Upper lobe of left lung (tissue), 6 donors: Measurements from ENCODE around the gene LARGE1. TPM values are rescaled to one million over a fixed set of nuclear protein-coding genes. Genes with fewer than 3 reads are reported as not detected.

ENCODE experiments used
- ATAC-seq, 2 donors: fragments of 200-7000 bp; cut with Tn5 transposase; one replicate each; pipeline ENCODE4 v1.9.1; 2022; ENCODE audit warnings: mild to moderate bottlenecking in 2 of 2, moderate library complexity in 2 of 2; ENCODE audit not compliant: low FRiP score in 2 of 2
- DNase-seq, 2 donors: peaks; one replicate each; pipeline ENCODE4 v3.0.0-alpha.2; 2019 to 2020
- H3K27ac ChIP-seq, 4 donors: fragments of 200-600 bp; sonication (generic); one replicate each; pipeline ENCODE4 v1.5.1; 2016 to 2019
- H3K27me3 ChIP-seq, 4 donors: fragments of 200-600 bp; sonication (generic); one replicate each; pipeline ENCODE4 v1.5.1; 2017 to 2019
- H3K36me3 ChIP-seq, 4 donors: fragments of 200-600 bp; sonication (generic); one replicate each; pipeline ENCODE4 v1.5.1; 2016 to 2019
- H3K4me1 ChIP-seq, 4 donors: fragments of 200-600 bp; sonication (generic); one replicate each; pipeline ENCODE4 v1.5.1; 2018 to 2019
- H3K4me3 ChIP-seq, 4 donors: fragments of 200-600 bp; sonication (generic); one replicate each; pipeline ENCODE4 v1.5.1; 2017 to 2019; ENCODE audit warnings: mild to moderate bottlenecking in 2 of 4, moderate library complexity in 1 of 4
- H3K9me3 ChIP-seq, 4 donors: fragments of 200-600 bp; sonication (generic); one replicate each; pipeline ENCODE4 v1.5.1; 2018 to 2019
- EP300 ChIP-seq, 4 donors: sonication (generic); formaldehyde crosslinking; IDR thresholded peaks; one replicate each; pipeline ENCODE4 v1.5.1; 2017; ENCODE audit warnings: antibody characterized with exemption in 4 of 4, control low read depth in 2 of 4
- POLR2A ChIP-seq, 4 donors: fragments of 450-650 bp; IDR thresholded peaks; one replicate each; pipeline ENCODE4 v1.5.1; 2016 to 2017; ENCODE audit warnings: antibody characterized with exemption in 4 of 4, mild to moderate bottlenecking in 2 of 4
- POLR2AphosphoS5 ChIP-seq, 2 donors: sonication (generic); formaldehyde crosslinking; IDR thresholded peaks; one replicate each; pipeline ENCODE4 v1.5.1; 2017; ENCODE audit warnings: antibody characterized with exemption in 2 of 2
- WGBS, 2 donors: methylation state at CpG; one replicate each; pipeline ENCODE4 v1.1.5; 2017 to 2018; 5-methylcytosine and 5-hydroxymethylcytosine counted together
- total RNA-seq, 6 donors: library from RNA; depleted of rRNA in 4 of 6; stranded (reverse); fragments of >200 nt in 4 of 6; gene quantifications; one replicate each; pipeline versions ENCODE4 v1.1.0 to v1.2.1, GENCODE V29; 2016 to 2021
- TF ChIP-seq, protein P1 (sequence below), 6 experiments: fragments of 450-650 bp in 4 of 6; fragments of 200-600 bp in 2 of 6; sonication (generic) in 2 of 6; IDR thresholded peaks; one replicate each; pipeline ENCODE4 v1.5.1; 2016 to 2019; ENCODE audit warnings: antibody characterized with exemption in 6 of 6
- donor health status: DM: no; HTN: no; CAD: no; lungs with moderate emphysema.
- donor health status: DM: no; HTN: yes; CAD: no; lungs with severe emphysema.

Gene LARGE1
- total RNA-seq, 6 donors from 2014 or later = 14.0 to 56.6 (median 25.3) TPM

DNA sequence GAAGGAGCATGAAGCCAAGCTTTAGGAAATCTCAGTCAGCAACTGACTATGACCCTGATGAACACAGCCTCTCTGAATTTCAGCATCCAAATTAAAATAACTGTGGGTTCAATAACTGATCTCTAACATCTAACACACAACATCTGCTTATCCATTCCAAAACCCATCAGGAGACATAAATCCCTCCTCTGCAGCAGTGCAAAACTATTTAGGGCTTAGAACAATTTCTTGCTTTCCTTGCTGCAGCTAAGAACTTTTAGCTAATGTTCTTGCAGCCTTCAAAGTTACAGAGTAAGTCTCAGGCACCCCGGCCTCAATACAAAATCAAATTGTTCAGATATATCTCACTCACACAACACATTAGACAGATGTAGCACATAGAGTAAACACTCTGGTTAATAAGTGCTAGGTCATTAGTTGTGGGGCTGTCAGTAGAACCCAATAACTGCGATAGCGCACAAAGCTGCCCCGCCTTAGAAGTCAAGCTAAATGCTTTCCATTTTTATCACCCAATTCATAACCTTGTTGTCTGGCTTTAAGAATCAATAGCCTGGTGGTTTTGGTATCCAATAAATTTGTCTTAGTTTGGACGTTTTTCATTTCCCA, 139.6 kb downstream of the LARGE1 start:
- TF ChIP-seq, protein P1, sequence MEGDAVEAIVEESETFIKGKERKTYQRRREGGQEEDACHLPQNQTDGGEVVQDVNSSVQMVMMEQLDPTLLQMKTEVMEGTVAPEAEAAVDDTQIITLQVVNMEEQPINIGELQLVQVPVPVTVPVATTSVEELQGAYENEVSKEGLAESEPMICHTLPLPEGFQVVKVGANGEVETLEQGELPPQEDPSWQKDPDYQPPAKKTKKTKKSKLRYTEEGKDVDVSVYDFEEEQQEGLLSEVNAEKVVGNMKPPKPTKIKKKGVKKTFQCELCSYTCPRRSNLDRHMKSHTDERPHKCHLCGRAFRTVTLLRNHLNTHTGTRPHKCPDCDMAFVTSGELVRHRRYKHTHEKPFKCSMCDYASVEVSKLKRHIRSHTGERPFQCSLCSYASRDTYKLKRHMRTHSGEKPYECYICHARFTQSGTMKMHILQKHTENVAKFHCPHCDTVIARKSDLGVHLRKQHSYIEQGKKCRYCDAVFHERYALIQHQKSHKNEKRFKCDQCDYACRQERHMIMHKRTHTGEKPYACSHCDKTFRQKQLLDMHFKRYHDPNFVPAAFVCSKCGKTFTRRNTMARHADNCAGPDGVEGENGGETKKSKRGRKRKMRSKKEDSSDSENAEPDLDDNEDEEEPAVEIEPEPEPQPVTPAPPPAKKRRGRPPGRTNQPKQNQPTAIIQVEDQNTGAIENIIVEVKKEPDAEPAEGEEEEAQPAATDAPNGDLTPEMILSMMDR (IDR thresholded peaks at IDR 0.05) = no peak
- TF ChIP-seq POLR2A (IDR thresholded peaks at IDR 0.05) (no peak), EP300 (IDR thresholded peaks at IDR 0.05) (no peak), POLR2AphosphoS5 (IDR thresholded peaks at IDR 0.05) (no peak)
- no peaks in the 10 kb centered on the region for H3K36me3 ChIP-seq
- WGBS, 2 donors = 80 to 82% methylated on average over 5 of the region's 5 CpGs
- H3K4me1 ChIP-seq = peaks cover 2 to 14% (median 3%) of the 10 kb centered on the region in 4 donors
- no peak for ATAC-seq
- no peaks in the 10 kb centered on the region for H3K9me3 ChIP-seq
- no peaks in the 10 kb centered on the region for H3K27me3 ChIP-seq
- H3K27ac ChIP-seq = no peak overlapping the region
- no peak overlapping the region for H3K4me3 ChIP-seq
- DNase-seq = no peak

DNA sequence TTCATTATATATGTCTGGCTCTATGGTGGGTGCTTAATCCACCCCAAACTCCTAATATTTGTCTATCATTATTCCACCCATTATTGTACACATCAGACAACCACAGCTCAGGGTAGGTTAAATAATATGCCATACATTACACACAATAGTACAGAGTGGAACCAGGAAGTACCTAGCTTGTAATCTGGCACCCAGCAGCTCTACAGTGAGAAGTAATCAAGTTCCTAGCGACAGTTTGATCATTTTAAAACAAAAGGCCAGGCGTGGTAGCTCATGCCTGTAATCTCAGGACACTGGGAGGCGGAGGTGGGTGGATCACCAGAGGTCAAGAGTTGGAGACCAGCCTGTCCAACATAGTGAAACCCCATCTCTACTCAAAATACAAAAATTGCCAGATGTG, 141.0 kb downstream of the LARGE1 start:
- no peak for ATAC-seq
- no peaks in the 10 kb centered on the region for H3K9me3 ChIP-seq
- H3K27ac ChIP-seq = no peak overlapping the region
- TF ChIP-seq EP300 (IDR thresholded peaks at IDR 0.05) (no peak), POLR2AphosphoS5 (IDR thresholded peaks at IDR 0.05) (no peak), POLR2A (IDR thresholded peaks at IDR 0.05) (no peak)
- TF ChIP-seq, protein P1 (IDR thresholded peaks at IDR 0.05) = no peak
- H3K4me3 ChIP-seq = no peak overlapping the region
- 82 to 87% methylated on average over 3 of the region's 3 CpGs for WGBS, 2 donors
- H3K4me1 ChIP-seq = peaks cover 0 to 10% (median 1%) of the 10 kb centered on the region in 4 donors
- no peaks in the 10 kb centered on the region for H3K27me3 ChIP-seq
- H3K36me3 ChIP-seq = no peaks in the 10 kb centered on the region
- DNase-seq = no peak

DNA sequence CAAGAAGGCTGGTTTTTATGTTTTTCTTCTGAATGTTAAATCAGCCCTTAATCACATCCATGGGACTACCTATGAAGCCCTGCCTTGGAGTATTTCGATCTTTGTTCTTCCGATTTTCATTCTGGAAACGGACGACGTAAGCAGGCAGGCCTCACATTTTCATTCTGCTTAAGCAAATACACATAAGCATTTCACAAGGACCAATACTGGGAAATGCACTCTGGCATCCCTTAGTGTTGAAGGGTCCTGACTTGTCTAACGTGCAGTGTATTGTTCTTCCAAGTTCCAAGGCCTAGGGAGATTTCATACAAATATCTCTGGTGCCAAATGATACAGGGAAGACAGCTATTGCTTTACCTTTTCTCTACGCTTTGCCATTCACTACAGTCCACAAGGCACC, 143.8 kb downstream of the LARGE1 start:
- TF ChIP-seq POLR2AphosphoS5 (IDR thresholded peaks at IDR 0.05) (no peak), POLR2A (IDR thresholded peaks at IDR 0.05) (no peak), EP300 (IDR thresholded peaks at IDR 0.05) (no peak)
- TF ChIP-seq, protein P1 (IDR thresholded peaks at IDR 0.05) = no peak
- no peaks in the 10 kb centered on the region for H3K36me3 ChIP-seq
- ATAC-seq (no peak), DNase-seq (no peak)
- no peak overlapping the region for H3K4me3 ChIP-seq
- peaks cover 0 to 10% (median 1%) of the 10 kb centered on the region in 4 donors for H3K4me1 ChIP-seq
- no peak overlapping the region for H3K27ac ChIP-seq
- H3K9me3 ChIP-seq = no peaks in the 10 kb centered on the region
- WGBS, 2 donors = 67 to 71% methylated on average over 7 of the region's 7 CpGs
- H3K27me3 ChIP-seq = no peaks in the 10 kb centered on the region

DNA sequence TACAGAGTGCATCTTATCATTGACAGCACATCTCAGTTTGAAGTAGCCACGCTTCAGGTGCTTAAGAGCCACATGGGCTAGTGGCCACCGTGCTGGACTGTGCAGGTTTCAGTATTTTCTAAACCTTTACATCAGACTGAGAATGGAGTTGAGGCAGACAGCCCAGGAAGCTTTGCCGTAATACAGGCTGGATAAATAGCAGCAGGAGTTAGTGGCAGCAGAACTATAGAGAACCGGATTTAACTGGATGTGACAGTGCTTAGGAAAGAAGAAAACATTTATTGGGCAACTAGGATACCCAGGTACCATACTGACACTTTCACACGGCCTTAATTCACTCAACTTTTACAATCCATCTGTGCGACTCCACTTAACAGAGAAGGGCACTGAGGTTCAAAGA, 145.5 kb downstream of the LARGE1 start:
- ATAC-seq = no peak
- WGBS, 2 donors = 80 to 84% methylated on average over 6 of the region's 6 CpGs
- no peaks in the 10 kb centered on the region for H3K36me3 ChIP-seq
- no peaks in the 10 kb centered on the region for H3K27me3 ChIP-seq
- H3K27ac ChIP-seq = no peak overlapping the region
- no peaks in the 10 kb centered on the region for H3K9me3 ChIP-seq
- no peak overlapping the region for H3K4me3 ChIP-seq
- no peak for TF ChIP-seq POLR2AphosphoS5 (IDR thresholded peaks at IDR 0.05)
- TF ChIP-seq EP300 (IDR thresholded peaks at IDR 0.05) = no peak
- TF ChIP-seq POLR2A (IDR thresholded peaks at IDR 0.05) = no peak
- TF ChIP-seq, protein P1 (IDR thresholded peaks at IDR 0.05) = no peak
- DNase-seq = no peak
- peaks cover 0 to 8% (median 1%) of the 10 kb centered on the region in 4 donors for H3K4me1 ChIP-seq

DNA sequence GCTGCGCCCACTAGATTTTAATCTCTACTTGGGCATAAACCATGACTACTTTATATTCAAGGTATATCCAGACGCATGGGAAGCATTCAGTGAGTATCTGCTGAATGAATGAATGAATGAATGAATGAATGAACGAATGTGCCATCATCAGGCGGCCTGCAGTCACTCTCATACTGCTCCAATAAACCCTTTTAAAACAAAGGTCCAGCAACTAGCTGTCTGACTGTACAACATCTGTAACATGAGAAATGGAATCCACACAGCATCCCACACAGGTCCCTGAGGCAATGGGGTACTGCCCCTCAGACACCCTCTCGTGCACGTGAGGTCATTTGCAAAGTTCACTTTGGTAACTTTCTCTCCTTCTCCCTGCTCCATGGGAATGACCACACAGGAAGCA, 147.5 kb downstream of the LARGE1 start:
- peaks cover 0 to 8% (median 1%) of the 10 kb centered on the region in 4 donors for H3K4me1 ChIP-seq
- 85 to 88% methylated on average over 5 to 6 of the region's 6 CpGs for WGBS, 2 donors
- no peak overlapping the region for H3K27ac ChIP-seq
- no peak overlapping the region for H3K4me3 ChIP-seq
- no peaks in the 10 kb centered on the region for H3K27me3 ChIP-seq
- no peaks in the 10 kb centered on the region for H3K9me3 ChIP-seq
- no peak for DNase-seq
- TF ChIP-seq POLR2A (IDR thresholded peaks at IDR 0.05) (no peak), POLR2AphosphoS5 (IDR thresholded peaks at IDR 0.05) (no peak), EP300 (IDR thresholded peaks at IDR 0.05) (no peak)
- TF ChIP-seq, protein P1 (IDR thresholded peaks at IDR 0.05) = no peak
- ATAC-seq = no peak
- H3K36me3 ChIP-seq = no peaks in the 10 kb centered on the region
